Stimulated activated CD8-positive, alpha-beta memory T cell treated with anti-CD3 and anti-CD28 coated beads, Interleukin-7, amount 100 ng/mL, for 1 hour (primary cell): ENCODE data around the gene EXOSC6.
"Not testable (repeated sequence)": the region's sequence is repeated elsewhere in the genome, so short reads cannot be mapped to it uniquely, and the experiment has no call there.

Experiments used
- DNase-seq, 2 donors: peaks; one replicate each; pipeline ENCODE4 v3.0.0-alpha.2; 2020; ENCODE audit warnings: low read depth in 2 of 2

Gene EXOSC6

GRCh38 chr16:70254965-70255286 is 3.2 kb upstream of the EXOSC6 start:
- DNase-seq = no peak

- DNase-seq = no peak
Measured at GRCh38 chr16:70254180-70254964, 2.6 kb upstream of the EXOSC6 start.

- DNase-seq = no peak
Measured at GRCh38 chr16:70253291-70254106, 1.8 kb upstream of the EXOSC6 start.

- no peak for DNase-seq
Measured at GRCh38 chr16:70252355-70252988, 732 bp upstream of the EXOSC6 start.

- no peak for DNase-seq
Measured at GRCh38 chr16:70250748-70251628, 752 bp downstream of the EXOSC6 start.

GRCh38 chr16:70249697-70250096 is 2.0 kb downstream of the EXOSC6 start:
- not testable (repeated sequence) for DNase-seq

GRCh38 chr16:70238773-70239172 is 13.0 kb downstream of the EXOSC6 start:
- not testable (repeated sequence) for DNase-seq

- DNase-seq = not testable (repeated sequence)
Measured at GRCh38 chr16:70231831-70232230, 19.9 kb downstream of the EXOSC6 start.

- DNase-seq = not testable (repeated sequence)
Measured at GRCh38 chr16:70226024-70226423, 25.7 kb downstream of the EXOSC6 start.

GRCh38 chr16:70225430-70225829 is 26.3 kb downstream of the EXOSC6 start:
- not testable (repeated sequence) for DNase-seq

- not testable (repeated sequence) for DNase-seq
Measured at GRCh38 chr16:70224645-70225044, 27.1 kb downstream of the EXOSC6 start.

- DNase-seq = not testable (repeated sequence)
Measured at GRCh38 chr16:70223971-70224513, 27.7 kb downstream of the EXOSC6 start.

- DNase-seq = not testable (repeated sequence)
Measured at GRCh38 chr16:70223216-70223615, 28.5 kb downstream of the EXOSC6 start.

- not testable (repeated sequence) for DNase-seq
Measured at GRCh38 chr16:70222574-70222973, 29.2 kb downstream of the EXOSC6 start.

GRCh38 chr16:70218586-70218985 is 33.2 kb downstream of the EXOSC6 start:
- DNase-seq = not testable (repeated sequence)

- not testable (repeated sequence) for DNase-seq
Measured at GRCh38 chr16:70206382-70206781, 45.4 kb downstream of the EXOSC6 start.

GRCh38 chr16:70204668-70205405 is 46.9 kb downstream of the EXOSC6 start:
- DNase-seq = not testable (repeated sequence)

GRCh38 chr16:70204010-70204409 is 47.7 kb downstream of the EXOSC6 start:
- DNase-seq = not testable (repeated sequence)

GRCh38 chr16:70203508-70203907 is 48.2 kb downstream of the EXOSC6 start:
- DNase-seq = not testable (repeated sequence)

- DNase-seq = not testable (repeated sequence)
Measured at GRCh38 chr16:70200063-70200462, 51.7 kb downstream of the EXOSC6 start.
